ENCODE measurements around the gene RAB20.
"Not testable (repeated sequence)": the region's sequence is repeated elsewhere in the genome, so short reads cannot be mapped to it uniquely, and the experiment has no call there.

RAB20 gene

DNA sequence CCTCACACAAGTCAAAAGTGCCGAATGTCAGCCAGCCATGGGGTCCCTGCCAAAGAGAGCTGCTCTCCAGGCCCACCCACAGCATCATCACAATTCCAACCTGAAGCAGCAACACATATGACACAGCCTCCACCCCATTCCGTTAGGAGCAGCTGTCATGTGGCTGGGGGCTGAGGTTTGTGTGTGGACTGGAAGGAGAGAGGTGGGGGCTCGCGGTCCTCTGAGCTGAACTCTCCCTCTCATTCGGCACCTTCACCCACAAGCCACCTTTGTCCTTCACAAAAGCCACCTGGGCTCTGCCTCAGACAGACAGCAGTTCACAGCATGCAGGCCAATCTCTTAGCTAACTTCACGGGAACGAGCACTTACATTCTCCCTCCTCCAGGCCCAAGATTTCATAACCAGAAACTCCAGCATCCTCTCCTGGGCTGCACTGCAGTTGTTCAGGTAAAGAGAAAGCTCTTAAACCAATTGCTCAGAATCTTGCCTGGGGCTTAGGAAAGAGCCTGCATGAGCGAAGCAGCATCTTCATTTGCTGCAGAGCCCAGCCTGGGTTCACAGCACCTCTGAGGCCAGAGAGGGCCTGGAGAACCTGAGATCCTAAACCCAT, 7.2 kb downstream of the RAB20 start:
- DNase-seq: no peak

DNA sequence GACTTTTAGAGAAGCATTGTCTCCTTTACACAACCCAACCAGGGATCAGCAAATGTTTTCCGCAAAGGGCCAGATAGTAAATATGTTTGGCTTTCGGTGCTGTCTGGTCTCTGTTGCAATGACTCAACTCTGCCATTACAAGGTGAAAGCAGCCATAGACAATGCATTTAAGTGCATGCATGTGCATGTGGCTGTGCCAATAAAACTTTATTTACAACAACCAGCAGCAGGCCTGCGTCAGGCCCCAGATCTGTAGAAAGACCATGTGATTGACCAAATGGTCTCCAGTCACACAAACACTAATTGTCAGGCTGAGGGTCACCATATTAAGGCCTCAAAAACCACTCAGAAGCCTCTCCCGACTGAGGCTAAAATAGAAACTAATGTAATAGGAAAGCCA, 8.1 kb downstream of the RAB20 start:
- no peak for DNase-seq

DNA sequence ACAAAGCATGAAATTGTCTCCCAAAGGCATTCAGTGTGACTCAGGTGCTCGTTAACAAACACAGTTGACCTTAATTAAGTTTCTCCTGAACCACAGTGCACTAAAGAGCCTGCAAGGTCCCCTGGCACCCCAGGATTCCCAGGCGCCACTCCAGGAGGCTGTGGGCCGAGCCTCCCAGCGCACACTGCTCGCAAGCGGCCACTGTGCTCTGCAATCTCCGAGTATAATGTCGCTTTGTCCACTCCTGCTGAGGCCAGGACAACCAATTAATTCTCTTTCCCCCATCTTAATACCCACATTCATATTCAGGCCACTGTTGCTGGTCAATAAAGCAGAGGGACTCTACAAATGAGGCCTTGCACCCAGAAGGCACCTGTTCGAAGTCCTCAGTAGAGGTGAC, 8.8 kb downstream of the RAB20 start:
- no peak for DNase-seq

DNA sequence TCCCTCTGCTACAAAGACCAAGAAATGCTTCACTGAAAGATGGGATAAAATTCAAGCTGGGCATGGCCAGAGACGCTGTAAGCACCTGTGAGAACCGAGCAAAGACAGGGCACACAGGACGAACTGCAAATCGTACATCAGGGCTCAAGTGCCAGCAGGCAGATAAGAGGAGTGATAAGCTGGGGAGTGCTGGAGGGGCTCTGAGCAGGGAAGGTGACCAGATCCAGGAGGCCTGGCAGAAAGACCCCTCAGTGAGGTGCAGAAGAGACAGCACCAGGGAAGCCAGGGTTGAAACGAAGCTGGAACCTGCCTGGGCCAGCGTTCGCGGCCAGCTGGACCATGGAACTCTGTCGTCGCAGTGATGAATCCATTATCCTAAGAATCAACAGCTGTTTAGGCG, 10.2 kb downstream of the RAB20 start:
- no peak for DNase-seq

DNA sequence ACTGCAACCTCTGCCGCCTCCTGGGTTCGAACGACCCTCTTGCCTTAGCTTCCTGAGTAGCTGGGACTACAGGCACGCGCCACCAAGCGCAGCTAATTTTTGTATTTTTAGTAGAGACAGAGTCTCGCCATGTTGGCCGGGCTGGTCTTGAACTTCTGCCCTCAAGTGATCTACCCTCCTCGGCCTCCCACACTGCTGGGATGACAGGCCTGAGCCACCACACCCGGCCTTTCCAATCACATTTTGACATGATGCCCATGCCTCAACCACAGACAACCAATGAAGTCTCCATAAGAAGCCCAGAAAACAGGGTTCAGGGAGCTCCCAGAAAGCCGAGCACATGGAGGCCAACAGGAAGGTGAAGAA, 11.7 kb downstream of the RAB20 start:
- no peak for DNase-seq

DNA sequence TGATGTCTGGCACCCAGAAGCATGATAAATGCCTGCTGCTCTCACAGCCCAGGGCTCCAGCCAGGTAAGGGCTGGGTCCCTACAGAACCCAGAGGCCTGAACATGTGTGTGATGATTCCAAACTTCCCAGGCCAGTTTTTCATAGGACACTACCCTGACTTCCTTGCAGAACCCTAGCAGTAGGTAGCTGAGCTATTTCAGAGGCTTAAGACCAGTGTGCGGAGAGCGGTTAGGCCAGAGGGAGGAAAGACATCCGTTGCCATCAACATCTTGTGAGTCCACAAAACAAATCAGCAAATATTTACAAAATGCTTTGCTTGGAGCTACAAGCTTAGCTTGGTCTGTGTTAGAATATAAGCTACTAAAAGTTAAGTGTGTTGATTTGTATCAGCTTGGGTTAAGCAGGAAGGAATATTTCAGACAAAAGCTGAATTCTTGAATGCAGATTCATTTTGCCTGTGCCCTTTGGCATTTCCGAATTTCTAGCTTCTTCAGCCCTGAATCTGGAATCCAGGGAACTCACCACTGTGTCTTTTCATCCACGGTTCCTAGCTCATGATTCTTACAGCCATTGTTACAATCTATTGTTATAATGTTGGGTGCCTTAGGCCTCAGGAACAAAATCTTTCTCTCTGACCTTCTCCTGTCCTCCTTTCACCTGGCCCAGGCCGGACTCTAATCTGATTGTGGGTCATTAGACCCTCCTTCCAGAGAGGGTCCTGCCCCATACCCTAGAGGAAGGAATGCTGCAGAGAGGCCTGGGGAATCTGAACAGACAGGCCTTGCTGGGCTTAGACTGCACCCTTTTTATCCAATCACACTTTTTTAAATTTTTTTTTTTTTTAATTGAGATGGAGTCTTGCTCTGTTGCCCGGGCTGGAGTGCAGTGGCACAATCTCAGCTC, 12.4 kb downstream of the RAB20 start:
- DNase-seq: no peak

DNA sequence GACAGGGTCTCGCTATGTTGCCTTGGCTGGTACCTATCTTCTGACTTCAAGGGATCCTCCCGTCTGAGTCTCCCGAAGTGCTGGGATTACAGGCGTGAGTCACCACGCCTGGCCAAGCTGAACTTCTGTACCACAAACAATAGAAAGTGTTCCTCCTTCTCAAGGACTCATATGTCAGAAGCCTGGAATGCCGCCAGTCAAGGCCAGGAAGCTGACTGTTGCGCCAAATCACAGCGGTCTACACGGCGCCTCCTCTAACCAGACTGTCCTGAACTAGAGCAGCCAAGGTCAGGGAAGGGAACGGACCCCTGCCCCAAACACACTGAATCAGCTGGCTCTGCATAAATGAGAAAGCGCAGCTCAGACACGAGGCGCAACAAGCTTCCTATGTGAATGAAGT, 14.6 kb downstream of the RAB20 start:
- no peak for DNase-seq

DNA sequence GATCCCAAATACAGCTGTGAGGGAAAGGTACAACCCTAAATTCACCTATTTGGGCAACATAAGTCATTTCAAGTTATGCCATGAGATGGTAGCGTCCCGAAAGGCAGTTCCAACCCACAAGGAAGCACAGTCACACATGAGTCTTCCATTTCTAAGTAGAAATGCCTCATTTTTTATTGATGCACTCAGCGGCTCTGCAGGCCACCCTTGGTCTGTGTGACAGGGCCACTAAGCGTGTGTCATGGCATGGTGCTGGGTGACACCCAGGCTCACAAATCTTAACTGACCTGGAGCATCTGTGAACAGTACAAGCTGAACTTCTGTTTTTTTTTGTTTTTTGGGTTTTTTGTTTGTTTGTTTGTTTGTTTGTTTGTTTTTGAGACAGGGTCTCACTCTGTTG, 15.1 kb downstream of the RAB20 start:
- DNase-seq: no peak

DNA sequence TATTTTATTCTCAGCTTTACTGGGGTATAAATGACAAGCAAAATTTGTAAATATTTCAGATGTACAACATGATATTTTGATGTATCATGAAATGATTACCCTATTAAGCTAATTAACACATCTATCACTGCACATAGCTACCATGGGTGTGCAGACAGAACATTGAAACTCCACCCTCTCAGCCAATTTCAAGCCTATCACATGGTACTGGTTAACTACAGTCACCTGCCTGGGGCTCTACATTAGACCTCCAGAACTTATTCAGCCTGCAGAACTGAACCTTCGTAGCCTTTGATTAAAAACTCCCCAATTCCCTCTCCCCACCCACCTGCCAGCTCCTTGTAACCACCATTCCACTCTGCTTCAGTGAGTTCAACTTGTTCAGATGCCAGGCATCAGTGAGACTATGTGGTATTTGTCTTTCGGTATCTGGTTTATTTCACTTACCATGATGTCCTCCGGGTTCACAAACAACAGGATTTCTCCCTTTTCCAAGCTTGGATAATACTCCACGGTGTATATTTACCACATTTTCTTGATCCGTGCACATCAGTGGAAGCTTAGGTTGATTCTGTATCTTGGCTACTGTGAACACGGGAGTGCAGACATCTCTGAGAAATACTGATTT, 19.2 kb downstream of the RAB20 start:
- no peak for DNase-seq

DNA sequence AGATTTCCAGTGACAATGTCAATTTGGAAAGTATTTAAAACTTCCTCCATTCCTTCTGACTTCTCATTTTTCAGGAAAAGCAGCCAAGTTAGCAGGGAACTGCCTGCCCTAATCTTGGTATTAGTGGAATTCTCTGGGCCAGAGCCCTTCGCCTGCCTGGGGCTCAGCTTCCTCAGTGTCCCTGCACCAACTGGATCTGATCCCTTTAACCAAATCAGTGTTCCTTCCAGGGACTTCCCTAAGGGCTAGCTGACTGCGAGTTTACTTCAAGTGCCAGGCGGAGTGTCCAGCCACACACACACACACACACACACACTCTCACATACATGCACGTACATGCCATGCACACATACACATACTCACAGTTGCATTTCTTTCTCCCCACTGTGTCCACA, 20.0 kb downstream of the RAB20 start:
- no peak for DNase-seq

DNA sequence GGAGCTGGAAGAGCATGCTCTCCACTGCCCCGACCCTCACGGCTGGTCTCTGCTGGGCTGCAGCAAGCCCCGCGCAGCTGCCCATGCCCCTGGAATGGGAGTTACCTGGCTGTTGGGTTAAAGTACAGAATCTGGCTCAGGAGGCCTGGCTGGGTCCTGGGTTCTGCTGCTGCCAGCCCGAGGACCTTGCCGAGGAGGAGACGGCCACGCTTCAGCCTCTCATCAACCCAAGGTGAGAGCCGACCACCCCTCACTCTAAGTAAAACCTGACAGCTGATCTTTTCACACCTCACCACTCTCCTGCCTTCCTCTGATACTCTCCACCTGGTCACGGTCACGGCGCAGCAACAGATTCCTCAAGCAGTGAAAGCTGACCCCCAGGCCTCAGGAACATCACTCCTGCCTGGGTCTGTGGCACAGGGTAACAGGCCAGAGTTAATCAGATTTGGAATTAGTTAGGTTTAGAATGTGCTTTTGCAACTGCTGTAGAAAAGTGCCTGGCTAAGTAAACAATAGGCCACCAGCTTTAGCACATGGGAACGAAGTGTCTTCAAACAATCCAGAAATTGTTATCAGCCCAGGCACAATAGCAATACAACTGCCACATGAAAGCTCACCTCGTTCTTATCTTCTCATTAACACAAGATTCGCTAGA, 20.5 kb downstream of the RAB20 start:
- DNase-seq: no peak

DNA sequence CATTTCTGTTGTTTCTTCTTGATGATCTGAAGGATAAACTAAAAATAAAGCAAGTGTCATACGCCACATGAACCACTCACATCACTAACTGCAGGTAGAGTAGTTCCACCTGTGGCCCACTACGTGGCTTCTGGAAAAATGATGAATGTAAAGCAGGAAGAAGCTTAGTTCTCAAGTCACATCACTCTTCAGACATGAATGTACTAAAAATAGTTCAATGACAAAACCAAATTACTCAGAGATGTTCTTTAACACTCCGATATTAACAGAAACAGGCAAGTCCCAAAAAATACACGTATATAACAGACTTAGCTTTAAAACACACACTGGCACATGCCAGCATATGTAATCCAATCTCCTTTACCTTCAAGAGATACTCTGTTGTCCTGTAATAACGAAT, 21.6 kb downstream of the RAB20 start:
- no peak for DNase-seq

DNA sequence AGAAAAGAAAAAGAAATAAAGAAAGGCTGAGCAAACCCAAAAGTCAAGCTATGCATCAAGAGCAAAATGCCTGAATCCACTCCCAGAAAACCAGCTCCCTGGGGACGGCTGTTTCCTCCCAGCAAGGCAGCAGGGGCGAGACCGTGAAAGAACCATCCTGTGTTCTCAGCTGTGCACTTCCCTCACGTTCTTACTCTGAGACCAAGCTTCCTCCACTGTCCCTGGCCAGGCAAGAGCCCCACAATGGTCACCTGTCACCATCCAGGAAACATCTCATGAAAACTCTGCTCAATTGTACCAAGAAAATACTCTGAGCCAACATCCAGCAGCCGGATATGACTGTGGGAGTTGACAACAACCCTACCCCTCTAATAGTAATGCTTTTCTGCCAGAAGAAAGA, 22.9 kb downstream of the RAB20 start:
- no peak for DNase-seq

DNA sequence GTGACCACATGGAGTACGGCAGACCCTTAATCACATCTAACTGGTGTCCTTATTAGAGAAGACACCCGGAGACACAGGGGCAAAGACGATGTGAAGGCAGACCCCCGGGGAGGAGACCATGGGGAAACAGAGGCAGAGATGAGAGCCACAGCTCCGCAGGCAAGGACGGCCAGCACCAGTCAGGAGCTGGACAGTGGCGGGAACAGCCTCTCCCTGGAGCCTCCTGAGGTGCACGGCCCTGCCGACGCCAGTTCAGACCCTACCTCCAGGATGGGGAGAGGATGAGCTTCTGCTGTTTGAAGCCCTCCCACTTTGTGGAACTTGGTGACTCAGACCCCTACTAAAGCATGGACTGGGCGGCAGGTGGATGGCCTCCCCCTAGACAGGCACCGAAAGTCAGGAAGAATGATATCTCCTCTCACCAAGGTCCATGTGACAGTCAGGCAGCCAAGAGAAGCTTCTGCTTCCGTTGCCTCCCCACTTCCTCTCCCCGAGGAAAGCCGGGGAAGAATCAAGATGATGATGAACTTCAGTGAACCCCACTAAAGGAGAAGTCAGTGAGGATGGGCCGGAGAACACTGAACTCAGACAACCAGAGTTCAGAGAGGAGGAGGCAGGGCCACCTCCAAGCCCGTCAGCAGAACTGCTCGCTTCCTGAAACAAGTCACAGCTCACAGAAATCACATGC, 25.4 kb downstream of the RAB20 start:
- DNase-seq: no peak

DNA sequence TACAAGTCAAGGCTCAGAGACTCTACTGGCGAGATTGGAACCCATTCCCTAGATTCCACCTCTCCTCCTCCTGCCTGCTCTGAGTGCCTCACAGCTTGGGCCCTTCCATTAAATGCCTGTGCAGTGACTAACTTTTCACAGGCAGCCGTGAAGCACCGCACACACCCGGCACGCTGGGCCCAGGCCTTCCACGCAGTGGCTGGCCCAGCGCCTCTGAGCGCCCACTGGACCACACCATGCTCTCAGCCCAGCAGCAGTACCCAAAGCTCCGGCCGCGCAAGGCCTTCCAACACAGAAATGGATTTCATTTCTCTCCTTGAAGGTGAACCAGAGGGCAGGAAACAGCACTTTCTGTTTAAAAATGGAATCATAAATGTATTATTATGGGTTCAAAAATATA, 26.0 kb downstream of the RAB20 start:
- DNase-seq: no peak

DNA sequence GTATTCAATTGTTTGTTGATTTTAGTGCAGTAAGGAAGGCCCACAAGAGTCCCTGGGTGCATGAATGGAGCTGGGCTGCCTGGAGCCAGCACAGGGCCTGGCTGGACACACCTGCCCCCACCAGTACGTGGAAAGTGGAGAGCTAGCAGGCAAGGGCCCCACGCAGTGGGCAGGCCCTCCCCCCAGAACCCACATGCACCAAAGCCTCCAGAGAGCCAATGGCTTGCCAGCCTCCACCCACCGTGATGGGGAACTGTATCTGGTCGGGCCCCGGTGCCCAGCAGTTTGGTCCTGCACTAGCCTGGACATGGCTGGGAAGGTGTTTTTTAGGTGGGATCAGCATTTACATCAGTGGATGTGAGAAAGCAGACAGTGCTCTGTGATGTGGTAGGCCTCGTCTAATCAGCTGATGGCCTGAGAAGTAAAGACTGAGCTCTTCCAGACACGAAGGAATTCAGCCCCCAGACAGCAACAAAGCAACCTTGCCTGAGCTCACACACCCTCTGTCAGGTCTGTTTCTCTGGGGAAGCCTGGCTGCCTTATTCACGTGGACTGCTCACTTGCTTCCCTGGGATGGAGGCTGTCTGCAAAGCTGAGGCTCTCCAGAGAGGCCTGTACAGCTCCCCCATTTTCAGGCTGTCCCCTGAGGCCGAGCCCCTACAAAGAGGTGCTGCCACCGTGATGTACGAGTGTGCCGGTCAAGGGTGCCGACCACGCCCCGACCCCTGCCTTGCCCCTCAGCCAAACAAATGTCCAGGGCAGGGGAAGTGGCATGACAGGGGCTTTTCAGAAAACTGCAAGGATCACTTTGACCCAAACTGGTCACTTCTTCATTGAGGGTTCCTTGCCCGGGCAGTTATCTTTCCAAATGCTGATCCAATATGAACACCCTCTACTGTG, 27.5 kb downstream of the RAB20 start:
- DNase-seq: no peak

DNA sequence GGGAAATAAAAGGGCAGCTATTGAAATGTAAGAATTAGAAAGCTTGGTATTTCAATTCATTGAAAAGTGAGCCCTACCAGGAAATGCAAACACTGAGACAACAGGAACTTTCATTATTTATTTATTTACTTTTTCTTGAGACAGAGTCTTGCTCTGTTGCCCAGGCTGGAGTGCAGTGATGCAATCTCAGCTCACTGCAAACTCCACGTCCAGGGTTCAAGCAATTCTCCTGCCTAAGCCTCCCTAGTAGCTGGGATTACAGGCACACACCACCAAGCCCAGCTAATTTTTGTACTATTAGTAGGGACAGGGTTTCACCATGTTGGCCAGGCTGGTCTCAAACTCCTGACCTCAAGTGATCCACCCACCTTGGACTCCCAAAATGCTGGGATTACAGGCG, 29.3 kb downstream of the RAB20 start:
- not testable (repeated sequence) for DNase-seq

DNA sequence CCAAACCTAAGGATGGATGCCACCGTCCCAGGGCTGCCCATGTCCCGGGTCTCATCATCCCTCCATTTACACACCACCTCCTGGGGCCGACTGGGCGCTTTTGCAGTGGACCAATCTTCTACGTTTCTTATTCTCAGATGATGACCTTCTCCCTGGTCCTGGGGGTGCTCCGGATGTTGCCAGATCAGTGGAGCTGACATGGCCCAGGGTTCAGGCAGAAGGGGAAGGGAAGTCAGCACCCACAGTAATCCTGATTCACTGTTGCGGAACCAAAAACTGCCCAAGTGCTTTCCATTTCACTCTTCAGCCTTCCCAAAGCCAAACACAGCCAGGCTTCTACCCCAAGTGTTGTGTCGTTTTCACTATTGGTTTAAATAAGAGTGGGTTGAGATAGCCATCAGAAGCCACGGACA, 29.8 kb downstream of the RAB20 start:
- no peak for DNase-seq

DNA sequence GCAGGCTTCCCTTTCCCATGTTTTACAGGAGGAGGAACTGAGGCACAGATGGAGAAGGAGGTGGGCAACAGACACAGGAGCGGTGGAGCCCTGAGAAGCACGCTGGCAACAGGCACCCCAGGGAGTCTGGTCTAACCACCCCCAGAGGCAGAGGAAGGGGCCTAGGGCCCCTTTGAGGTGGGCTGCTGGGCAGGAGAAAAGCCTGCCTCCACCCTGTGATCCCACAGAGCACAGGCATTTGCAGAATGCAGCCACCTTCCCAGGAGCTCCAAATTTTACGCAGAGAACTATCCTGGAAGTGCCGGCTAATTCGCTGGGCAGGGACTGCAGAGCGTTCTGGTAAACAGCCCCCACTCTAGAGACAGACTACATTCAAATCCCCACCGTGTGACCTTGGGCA, 30.4 kb downstream of the RAB20 start:
- DNase-seq: no peak

DNA sequence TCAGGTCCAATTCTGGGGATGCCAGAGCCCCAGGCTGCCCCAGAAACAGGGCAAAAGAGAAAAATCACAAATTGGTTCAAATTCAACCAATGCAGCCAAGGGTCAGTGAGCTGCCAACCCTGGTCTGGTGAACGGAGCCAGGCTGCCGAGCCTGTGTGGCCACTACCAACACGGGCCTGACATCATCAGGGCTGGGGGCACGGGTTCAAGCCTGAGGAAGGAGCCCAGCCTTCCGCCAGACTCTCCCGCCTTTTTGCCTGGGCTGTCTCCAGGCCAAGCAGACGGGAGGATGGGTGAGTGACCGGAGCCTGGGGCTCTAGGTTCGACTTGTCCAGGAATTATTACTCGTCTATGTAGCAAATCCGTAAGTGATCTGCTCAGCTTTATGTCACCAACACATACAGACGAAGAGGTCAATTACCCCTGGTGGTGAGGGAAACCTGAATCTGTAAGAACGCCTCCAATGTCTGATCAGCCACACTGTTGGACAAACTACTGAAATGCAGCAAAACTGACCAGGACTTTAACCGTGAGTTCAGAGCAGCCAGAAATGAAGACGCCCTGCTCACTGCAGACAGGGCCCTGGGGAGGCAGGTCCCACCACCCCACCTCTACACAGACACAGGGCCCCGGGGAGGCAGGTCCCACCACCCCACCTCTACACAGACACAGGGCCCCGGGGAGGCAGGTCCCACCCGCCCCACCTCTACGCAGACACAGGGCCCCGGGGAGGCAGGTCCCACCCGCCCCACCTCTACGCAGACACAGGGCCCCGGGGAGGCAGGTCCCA, 31.8 kb downstream of the RAB20 start:
- no peak for DNase-seq

DNA sequence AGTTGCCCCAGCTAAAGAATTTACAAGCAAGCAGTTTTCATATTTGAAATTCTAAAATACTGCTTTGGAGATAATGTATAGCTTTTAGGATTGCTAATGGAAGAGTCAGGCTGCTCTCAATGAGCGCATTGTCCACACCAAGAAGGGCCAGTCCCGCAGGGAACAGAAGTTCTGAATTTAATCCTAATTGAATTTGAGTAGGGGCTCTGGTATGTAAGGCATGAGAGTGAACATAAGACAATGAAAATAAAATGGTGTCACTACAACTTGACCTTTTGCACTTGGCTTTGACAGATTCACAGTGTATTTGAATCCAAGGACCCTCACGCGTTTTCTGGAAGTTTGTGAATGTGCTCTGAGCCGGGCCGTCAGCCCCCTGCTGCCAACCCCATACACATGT, 32.6 kb downstream of the RAB20 start:
- DNase-seq: no peak

Measured in stimulated activated CD4-positive, alpha-beta T cell treated with anti-CD3 and anti-CD28 coated beads, Interleukin-2, amount 100 ng/mL, for 48 hours (primary cell).